Mucosa of descending colon (tissue), 3 donors: ENCODE data around the gene FLYWCH2. TPM values are rescaled to one million over a fixed set of nuclear protein-coding genes. Genes with fewer than 3 reads are reported as not detected.

Source experiments
- ATAC-seq: fragments of 200-7000 bp; cut with Tn5 transposase; one replicate; pipeline ENCODE4 v1.9.1; 2020; ENCODE audit warnings: mild to moderate bottlenecking, moderate library complexity
- DNase-seq, 3 donors: peaks; one replicate each; pipeline ENCODE4 v3.0.0-alpha.2; 2020
- H3K36me3 ChIP-seq: fragments of 200-600 bp; one replicate; pipeline ENCODE4 v1.8.0; 2021; ENCODE audit warnings: low read depth, mild to moderate bottlenecking
- H3K4me1 ChIP-seq: fragments of 200-600 bp; one replicate; pipeline ENCODE4 v1.8.0; 2021; ENCODE audit warnings: low read depth, mild to moderate bottlenecking
- H3K4me3 ChIP-seq: fragments of 200-600 bp; one replicate; pipeline ENCODE4 v1.8.0; 2021; ENCODE audit warnings: mild to moderate bottlenecking
- H3K9me3 ChIP-seq: fragments of 200-600 bp; one replicate; pipeline ENCODE4 v1.8.0; 2021; ENCODE audit warnings: mild to moderate bottlenecking
- intact Hi-C, 2 donors: fragments of 100-400 bp; cut with DNase I in 1 of 2; cut with micrococcal nuclease in 1 of 2; formaldehyde crosslinking; loops; one replicate each; pipeline versions ENCODE4 v1.11.0 to v1.11.1; 2022; cut with DNase I, micrococcal nuclease
- total RNA-seq, 3 donors: library from RNA; stranded (reverse); fragmentation: NEBNext Ultra II Directional in 2 of 3; extraction: Animal tissue kit (Norgen Biotek cat#: 25700) in 2 of 3; gene quantifications; one replicate each; pipeline versions ENCODE4 v1.2.1 to v1.2.4, GENCODE V29; 2021 to 2023
- TF ChIP-seq, protein P1 (sequence below): fragments of 200-600 bp; IDR thresholded peaks from one replicate; pipeline ENCODE4 v1.8.0; 2022; ENCODE audit warnings: antibody characterized with exemption, mild to moderate bottlenecking
- donor health status: DM: no; HTN: no; CAD: no; lungs with moderate emphysema.
- donor health status: DM: no; HTN: no; CAD: no.
- donor health status: DM: no; HTN: yes; CAD: no.

FLYWCH2 gene
- total RNA-seq, 3 donors from 2014 or later: 23.3 to 26.9 (median 25.3) TPM

DNA sequence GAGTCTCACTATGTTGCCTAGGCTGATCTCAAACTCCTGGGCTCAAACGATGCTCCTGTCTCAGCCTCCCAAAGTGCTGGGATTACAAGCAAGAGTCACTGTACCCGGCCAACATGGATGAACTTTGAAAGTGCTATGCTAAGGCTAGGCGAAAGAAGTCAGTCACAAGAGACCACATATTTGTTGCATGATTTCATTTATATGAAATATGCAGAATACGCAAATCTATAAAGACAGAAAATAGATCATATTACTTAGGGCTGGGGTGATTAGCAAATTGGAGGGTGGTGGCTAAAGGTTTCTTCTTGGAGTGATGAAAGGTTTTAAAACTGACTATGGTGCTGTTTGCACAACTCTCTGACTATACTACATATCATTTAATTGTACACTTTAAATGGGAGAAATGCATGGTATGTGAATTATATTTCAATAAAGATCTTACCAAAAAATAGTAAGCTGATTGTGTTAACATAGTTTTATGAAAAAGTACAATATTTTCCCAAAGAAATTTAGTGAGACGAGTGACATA, 27.5 kb downstream of the FLYWCH2 start:
- intact Hi-C loops: no loop called here
- DNase-seq: no peak
- TF ChIP-seq, protein P1, sequence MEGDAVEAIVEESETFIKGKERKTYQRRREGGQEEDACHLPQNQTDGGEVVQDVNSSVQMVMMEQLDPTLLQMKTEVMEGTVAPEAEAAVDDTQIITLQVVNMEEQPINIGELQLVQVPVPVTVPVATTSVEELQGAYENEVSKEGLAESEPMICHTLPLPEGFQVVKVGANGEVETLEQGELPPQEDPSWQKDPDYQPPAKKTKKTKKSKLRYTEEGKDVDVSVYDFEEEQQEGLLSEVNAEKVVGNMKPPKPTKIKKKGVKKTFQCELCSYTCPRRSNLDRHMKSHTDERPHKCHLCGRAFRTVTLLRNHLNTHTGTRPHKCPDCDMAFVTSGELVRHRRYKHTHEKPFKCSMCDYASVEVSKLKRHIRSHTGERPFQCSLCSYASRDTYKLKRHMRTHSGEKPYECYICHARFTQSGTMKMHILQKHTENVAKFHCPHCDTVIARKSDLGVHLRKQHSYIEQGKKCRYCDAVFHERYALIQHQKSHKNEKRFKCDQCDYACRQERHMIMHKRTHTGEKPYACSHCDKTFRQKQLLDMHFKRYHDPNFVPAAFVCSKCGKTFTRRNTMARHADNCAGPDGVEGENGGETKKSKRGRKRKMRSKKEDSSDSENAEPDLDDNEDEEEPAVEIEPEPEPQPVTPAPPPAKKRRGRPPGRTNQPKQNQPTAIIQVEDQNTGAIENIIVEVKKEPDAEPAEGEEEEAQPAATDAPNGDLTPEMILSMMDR: no peak
- ATAC-seq: no peak
- Histone ChIP-seq H3K9me3 (no peaks in the 10 kb centered on the region), H3K4me3 (no peak overlapping the region), H3K4me1 (peaks cover 8% of the 10 kb centered on the region), H3K36me3 (no peaks in the 10 kb centered on the region)

DNA sequence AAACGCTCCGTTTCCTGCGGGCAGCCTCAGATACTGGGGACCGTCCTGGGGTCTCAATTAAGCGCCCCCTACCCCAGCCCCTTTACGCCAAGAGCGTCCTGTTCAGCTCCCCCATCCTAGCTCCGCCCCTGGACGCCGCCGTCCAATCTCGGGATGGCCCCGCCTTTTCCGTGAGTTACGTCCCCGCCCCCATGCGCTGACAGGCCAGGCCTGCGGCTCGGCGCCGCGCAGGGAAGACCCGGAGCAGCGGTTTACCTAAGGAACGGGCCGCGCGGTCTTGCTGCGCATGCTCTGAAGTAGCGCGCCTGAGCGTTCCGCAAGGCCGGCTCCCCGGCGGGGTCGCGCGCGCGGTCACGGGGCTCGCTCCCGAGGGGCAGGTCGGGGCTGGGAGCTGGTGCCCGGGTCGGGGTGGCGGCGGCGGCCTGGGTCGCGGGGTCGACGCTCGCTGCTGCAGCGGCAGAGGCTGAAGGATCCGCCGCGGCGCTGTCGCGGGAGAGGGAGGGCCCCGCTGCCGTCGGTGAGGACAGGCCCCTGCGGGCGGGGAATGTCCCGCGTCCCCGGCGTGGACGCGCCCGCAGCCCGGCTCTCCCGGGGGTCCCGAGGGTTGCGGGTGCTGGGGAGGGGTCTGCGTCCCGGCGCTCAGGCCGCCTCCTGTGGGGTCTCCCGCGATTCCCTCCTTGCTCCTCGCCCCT, 28.8 kb downstream of the FLYWCH2 start, which contains the start of gene FLYWCH1:
TSS of gene FLYWCH1 (plus strand) at position 294 of the 692 bp plus-strand sequence. CDS start 17,755 bp downstream, outside the sequence.
- no peaks in the 10 kb centered on the region for H3K9me3 ChIP-seq
- peak; percentile 99 to 100 (median 99) for DNase-seq
- H3K4me1 ChIP-seq: peaks cover 2% of the 10 kb centered on the region
- no peaks in the 10 kb centered on the region for H3K36me3 ChIP-seq
- H3K4me3 ChIP-seq: peak within 1 kb of the TSS; percentile 77
- ATAC-seq: peak; percentile 99
- intact Hi-C loops: no loop called here
- TF ChIP-seq, protein P1: no peak

DNA sequence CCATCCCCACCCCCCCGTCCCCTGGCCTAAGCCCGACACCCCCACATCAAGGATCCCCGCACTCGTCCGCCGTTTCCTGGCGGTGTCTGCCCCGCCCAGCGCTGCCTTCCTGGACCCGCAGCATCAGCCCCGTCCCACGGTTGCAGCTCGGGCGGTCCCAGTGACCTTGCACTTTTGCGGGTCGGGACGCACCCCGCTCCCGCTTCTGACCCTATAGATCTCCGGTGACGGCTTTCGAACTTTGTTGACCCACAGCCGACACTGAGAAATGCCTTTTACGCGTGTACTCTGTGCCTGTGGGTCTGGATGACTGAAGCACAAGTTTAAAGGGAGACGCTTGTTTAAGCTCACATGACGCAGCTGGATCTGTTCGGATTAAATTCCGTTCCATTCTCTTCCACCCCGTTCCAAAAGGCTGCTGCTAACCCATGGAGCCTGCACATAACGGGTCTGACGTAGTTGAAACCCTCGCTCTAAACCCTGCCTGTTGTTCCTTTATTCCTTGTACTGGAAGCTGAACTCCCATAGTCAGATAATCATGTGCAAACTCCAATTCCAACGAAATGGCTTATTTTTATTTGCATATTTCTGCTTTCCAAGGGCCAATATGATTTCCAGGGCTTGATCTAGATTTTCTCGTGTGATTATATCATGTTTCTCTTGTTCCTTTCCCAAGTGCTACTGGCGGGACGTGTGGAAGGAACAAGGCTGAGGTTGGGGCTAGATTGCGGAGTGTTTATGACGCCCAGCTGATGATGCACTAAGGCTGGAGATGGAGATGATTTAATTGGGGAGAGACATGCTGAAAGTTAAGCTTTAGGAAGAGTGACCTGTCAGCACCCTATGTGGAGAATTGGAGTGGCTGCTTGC, 29.6 kb downstream of the FLYWCH2 start:
- H3K9me3 ChIP-seq: no peaks in the 10 kb centered on the region
- TF ChIP-seq, protein P1: no peak
- ATAC-seq (peak; percentile 42), DNase-seq (peak; percentile 45 to 75 (median 65))
- intact Hi-C loops: no loop called here
- peak overlapping the region; percentile 77 for H3K4me3 ChIP-seq
- H3K4me1 ChIP-seq: peaks cover 2% of the 10 kb centered on the region
- no peaks in the 10 kb centered on the region for H3K36me3 ChIP-seq

DNA sequence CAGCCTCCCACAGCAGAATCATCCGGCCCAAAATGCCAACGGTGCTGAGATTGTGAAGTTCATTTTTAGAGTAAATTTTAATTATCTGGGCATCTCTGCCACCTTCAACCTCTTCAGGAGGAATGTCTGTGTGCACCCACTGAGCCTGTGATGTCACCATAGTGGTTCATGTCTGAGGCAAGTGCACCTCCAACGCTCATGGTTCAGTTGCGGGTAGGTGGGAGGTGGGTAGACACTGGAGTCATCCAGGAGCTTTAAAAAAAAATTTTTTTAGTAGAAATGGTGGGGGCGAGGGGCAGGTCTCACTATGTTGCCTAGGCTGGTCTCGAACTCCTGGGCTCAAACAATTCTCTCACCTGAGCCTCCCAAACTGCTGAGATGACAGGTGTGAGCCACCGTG, 30.6 kb downstream of the FLYWCH2 start:
- Histone ChIP-seq H3K4me1 (peaks cover 2% of the 10 kb centered on the region), H3K36me3 (no peaks in the 10 kb centered on the region), H3K9me3 (no peaks in the 10 kb centered on the region), H3K4me3 (no peak overlapping the region)
- DNase-seq (no peak), ATAC-seq (no peak)
- intact Hi-C loops: no loop called here
- TF ChIP-seq, protein P1: no peak

DNA sequence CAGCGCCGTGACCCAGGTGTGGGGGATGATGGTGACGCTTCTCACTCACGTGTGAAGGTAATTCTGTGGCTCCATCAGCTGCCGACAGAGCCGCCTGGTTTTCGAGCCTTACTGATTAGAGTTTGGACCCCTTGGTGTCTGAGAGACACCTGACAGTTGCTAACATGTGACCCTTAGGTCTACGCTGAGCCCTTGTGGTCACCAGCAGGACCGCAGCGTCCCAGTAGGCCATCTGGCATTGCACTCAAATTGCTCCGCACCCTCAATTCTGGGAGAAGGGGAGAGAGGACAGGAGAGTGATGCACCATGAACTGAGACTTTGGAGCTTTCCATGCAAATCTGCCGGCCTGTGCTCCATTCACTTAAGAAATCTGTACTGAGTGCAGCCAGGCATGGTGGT, 31.2 kb downstream of the FLYWCH2 start:
- no peaks in the 10 kb centered on the region for H3K9me3 ChIP-seq
- H3K4me1 ChIP-seq: peaks cover 2% of the 10 kb centered on the region
- DNase-seq: no peak
- no peak for ATAC-seq
- H3K36me3 ChIP-seq: no peaks in the 10 kb centered on the region
- intact Hi-C loops: no loop called here
- H3K4me3 ChIP-seq: no peak overlapping the region
- TF ChIP-seq, protein P1: no peak
